Spinal cord (tissue), 10 donors: ENCODE data around the gene NPAT. TPM values are rescaled to one million over a fixed set of nuclear protein-coding genes. Genes with fewer than 3 reads are reported as not detected.

Source experiments
- DNase-seq, 6 donors: peaks; one replicate each; pipeline versions ENCODE4 v3.0.0 to v3.0.0-alpha.2; 2013 to 2015; ENCODE audit warnings: low spot score in 6 of 6, low read depth in 4 of 6
- H3K27ac ChIP-seq: one replicate; pipeline ENCODE4 v1.5.1; 2013; ENCODE audit warnings: low read depth, low read length, control low read depth
- H3K27me3 ChIP-seq: one replicate; pipeline ENCODE4 v1.6.1; 2013; ENCODE audit warnings: low read length; ENCODE audit not compliant: control insufficient read depth, insufficient read depth
- H3K36me3 ChIP-seq: one replicate; pipeline ENCODE4 v1.6.1; 2013; ENCODE audit warnings: low read length; ENCODE audit not compliant: control insufficient read depth, insufficient read depth
- H3K4me1 ChIP-seq: one replicate; pipeline ENCODE4 v1.6.1; 2013; ENCODE audit warnings: low read length; ENCODE audit not compliant: control insufficient read depth, insufficient read depth
- H3K4me3 ChIP-seq: one replicate; pipeline ENCODE4 v1.5.1; 2013; ENCODE audit warnings: low read depth, low read length, control low read depth
- H3K9me3 ChIP-seq: one replicate; pipeline ENCODE4 v1.6.1; 2013; ENCODE audit warnings: low read length; ENCODE audit not compliant: control insufficient read depth, insufficient read depth
- WGBS: methylation state at CpG from one replicate; pipeline ENCODE4 v1.1.5; 2013; ENCODE audit warnings: missing lambda C conversion rate; ENCODE audit not compliant: insufficient coverage; 5-methylcytosine and 5-hydroxymethylcytosine counted together
- polyA plus RNA-seq, 2 donors: library from polyadenylated mRNA; unstranded; fragments of 120-200 nt; gene quantifications; one replicate each; pipeline ENCODE4 v1.2.1, GENCODE V29; 2013; ENCODE audit not compliant: insufficient read length in 2 of 2
- small RNA-seq: library from RNA; depleted of rRNA; stranded (forward); fragments of <200 nt; gene quantifications from one replicate; pipeline ENCODE3, GENCODE V24; 2014; ENCODE audit warnings: low replicate concordance
- total RNA-seq, 2 donors: library from RNA; depleted of rRNA in 1 of 2; stranded (reverse); fragments of 120-200 nt in 1 of 2; fragments of >200 nt in 1 of 2; gene quantifications; one replicate each; pipeline versions ENCODE4 v1.2.3 to v1.2.4, GENCODE V29; 2013 to 2014
- donor health status: healthy.

Gene NPAT
- total and polyA plus RNA-seq, 4 donors, result 12.2 to 30.3 (median 16.2) TPM

DNA sequence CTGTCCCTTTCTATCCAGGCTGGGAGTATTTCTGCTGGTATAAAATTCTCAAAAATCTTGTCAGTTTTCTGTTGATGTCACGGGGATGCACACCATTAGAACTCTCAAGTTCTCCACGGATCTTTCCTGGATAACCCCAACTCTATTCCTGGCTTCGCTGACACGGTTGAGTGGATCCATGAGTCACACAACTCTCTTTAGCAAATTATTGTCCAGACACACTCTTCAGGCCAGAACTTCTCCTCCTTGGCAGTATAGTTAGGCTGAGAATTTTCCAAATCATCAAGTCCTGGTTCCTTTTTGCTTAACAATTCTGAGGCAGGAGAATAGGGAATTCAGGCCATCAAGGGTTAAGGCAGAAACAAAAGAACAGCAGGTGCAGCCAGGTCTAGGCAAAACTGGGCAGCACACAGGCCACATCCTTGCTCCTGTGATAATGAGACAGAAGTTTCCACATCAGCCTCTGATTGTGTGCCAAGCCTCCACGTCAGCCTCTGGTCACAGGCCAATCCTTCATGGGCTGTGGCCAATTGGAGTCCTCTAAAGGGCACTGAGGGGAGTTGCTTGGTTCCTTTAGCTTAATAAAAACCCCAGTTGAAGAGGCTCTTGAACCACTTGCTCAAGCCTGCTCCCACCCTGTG, 106.8 kb downstream of the NPAT start:
- DNase-seq, result peak; percentile 44 to 91 (median 62)
- H3K27me3 ChIP-seq, result no peaks in the 10 kb centered on the region
- H3K27ac ChIP-seq, result peak overlapping the region; percentile 72
- WGBS, result 5% methylated on average over 2 of the region's 5 CpGs
- H3K36me3 ChIP-seq, result no peaks in the 10 kb centered on the region
- H3K9me3 ChIP-seq, result no peaks in the 10 kb centered on the region
- peaks cover 16% of the 10 kb centered on the region for H3K4me1 ChIP-seq
- no peak overlapping the region for H3K4me3 ChIP-seq

DNA sequence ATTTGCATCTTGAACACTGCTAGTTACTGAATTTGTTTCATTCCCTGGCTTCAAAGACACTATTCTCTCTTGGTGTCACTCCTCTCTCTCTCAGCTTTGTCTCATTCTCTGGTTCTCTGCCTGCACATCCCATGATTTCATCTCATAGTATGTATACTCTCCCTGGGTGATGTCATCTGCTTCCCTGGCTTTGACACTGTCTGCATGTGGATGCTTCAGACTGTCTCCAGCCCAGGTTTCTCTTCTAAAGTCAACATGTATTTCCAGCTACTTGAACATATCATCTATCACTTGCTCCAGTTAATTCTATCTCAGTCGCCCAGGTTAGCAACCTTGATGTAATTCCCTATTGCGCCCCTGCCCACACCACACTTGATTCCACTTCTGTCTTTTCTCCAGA, 110.4 kb downstream of the NPAT start:
- DNase-seq, result no peak
- Histone ChIP-seq H3K4me3 (no peak overlapping the region), H3K9me3 (no peaks in the 10 kb centered on the region), H3K27ac (no peak overlapping the region), H3K36me3 (peaks cover 3% of the 10 kb centered on the region), H3K27me3 (no peaks in the 10 kb centered on the region), H3K4me1 (peaks cover 16% of the 10 kb centered on the region)
- WGBS, result 88% methylated on average over 2 of the region's 2 CpGs

- Histone ChIP-seq H3K27ac (no peak overlapping the region), H3K9me3 (no peaks in the 10 kb centered on the region), H3K27me3 (no peaks in the 10 kb centered on the region), H3K36me3 (peaks cover 3% of the 10 kb centered on the region), H3K4me1 (peaks cover 13% of the 10 kb centered on the region), H3K4me3 (no peak overlapping the region)
- no peak for DNase-seq
- no CpG with 5 or more reads among the region's 4 CpGs for WGBS
Measured at GRCh38 chr11:108111126-108111525, 111.3 kb downstream of the NPAT start.

Small RNA genes lying within 50 kb of the gene (small RNA-seq; reads per million reads assigned to genes)
- not detected for gene RF00019

Other genes starting within 250 kb of the NPAT start
- 10 to 100 TPM; 38.2 to 67.8 TPM for gene CUL5, start 213.7 kb downstream of the NPAT start, total RNA-seq
- gene CUL5, start 213.7 kb downstream of the NPAT start, polyA plus RNA-seq, result 10 to 100 TPM; 20.4 to 27.6 TPM
- gene ACAT1, start 101.1 kb downstream of the NPAT start, total RNA-seq, result 100 to 1,000 TPM in 1 of 2 donors, 10 to 100 TPM in 1; 86.3 to 112 TPM
- 10 to 100 TPM; 74.1 to 86.3 TPM for gene ACAT1, start 101.1 kb downstream of the NPAT start, polyA plus RNA-seq
- 100 to 1,000 TPM in 1 of 2 donors, 10 to 100 TPM in 1; 87.3 to 137 TPM for gene ATM, start 429 bp upstream of the NPAT start, total RNA-seq
- 10 to 100 TPM; 44.7 to 55.0 TPM for gene ATM, start 429 bp upstream of the NPAT start, polyA plus RNA-seq
- 1 to 10 TPM; 1.3 to 1.5 TPM for gene C11orf65, start 244.9 kb upstream of the NPAT start, total RNA-seq
- gene C11orf65, start 244.9 kb upstream of the NPAT start, polyA plus RNA-seq, result under 1 TPM; 0.84 to 0.89 TPM